ENCODE measurements around the gene MEF2A. TPM values are rescaled to one million over a fixed set of nuclear protein-coding genes. Genes with fewer than 3 reads are reported as not detected.
A peak's percentile ranks its signal among the peaks of the same experiment; 100 is the strongest.

Gene MEF2A
- total RNA-seq, 2 donors from 2014 or later = 25.1 to 68.7 TPM

DNA sequence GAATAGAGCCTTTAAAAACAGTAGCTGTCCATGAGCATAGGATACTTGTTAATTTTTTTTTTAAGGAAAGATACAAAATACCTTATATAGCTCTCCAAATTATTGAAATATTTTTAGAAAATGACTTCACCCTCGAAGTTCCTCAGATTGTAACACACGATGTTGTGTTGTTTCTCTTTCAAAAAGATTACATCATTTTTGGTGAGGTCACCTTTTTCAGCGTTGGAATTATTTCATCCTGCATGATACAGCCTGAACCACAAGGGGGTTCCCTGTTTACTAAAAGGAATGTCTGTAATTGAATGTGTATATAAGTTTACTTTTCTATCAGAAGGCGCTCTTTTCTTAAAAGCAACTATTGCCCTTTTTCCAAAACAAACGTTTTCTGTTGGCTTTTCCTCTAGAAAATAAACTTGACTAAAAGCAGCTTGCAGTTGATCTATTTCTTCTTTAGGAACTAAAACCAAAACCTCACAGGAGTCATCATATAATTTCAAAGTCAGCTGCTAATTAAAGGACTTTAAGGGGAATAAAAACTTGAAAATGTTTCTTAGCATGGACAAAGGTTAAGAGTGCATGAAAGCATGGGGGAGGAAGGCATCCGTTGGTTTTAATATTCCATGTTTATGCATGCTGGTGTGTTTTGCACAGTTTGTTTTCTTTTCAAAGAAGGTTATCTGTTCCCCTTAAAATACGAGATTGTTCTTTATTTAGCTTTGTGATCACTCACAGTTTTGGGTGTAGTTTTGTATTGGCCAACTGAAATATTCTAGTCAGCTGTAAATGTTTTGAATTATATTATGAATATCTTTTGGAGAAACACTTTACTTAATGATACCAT lies 138.0 kb downstream of the MEF2A start:
- intact Hi-C loops (cut with DNase I) = no loop called here
- TF ChIP-seq CTCF (IDR thresholded peaks at IDR 0.05) (peak in 6 of 7 experiments; percentile 50 to 88 (median 81)), POLR2A (IDR thresholded peaks at IDR 0.05) (no peak)
- no peaks in the 10 kb centered on the region for H3K27me3 ChIP-seq
- ATAC-seq (peak; percentile 95), DNase-seq (peak; percentile 52 to 75 (median 58))
- H3K4me3 ChIP-seq = no peak overlapping the region
- H3K27ac ChIP-seq = peak overlapping the region; percentile 71 to 88 (median 83)
- H3K4me1 ChIP-seq = peaks cover 45% of the 10 kb centered on the region
- WGBS, 2 donors = 3% methylated on average over 7 of the region's 7 CpGs
- H3K9me3 ChIP-seq = no peaks in the 10 kb centered on the region
- H3K36me3 ChIP-seq (replicated peaks in 1 of 2; ENCODE audit: insufficient read depth in 1 of 2, low read depth in 2 of 2) = no peaks in the 10 kb centered on the region

- Histone ChIP-seq H3K36me3 (replicated peaks in 1 of 2; ENCODE audit: insufficient read depth in 1 of 2, low read depth in 2 of 2) (no peaks in the 10 kb centered on the region), H3K4me3 (no peak overlapping the region), H3K27me3 (no peaks in the 10 kb centered on the region), H3K27ac (peak overlapping the region in 3 of 4 donors; percentile 81 to 88 (median 85)), H3K4me1 (peaks cover 48% of the 10 kb centered on the region), H3K9me3 (no peaks in the 10 kb centered on the region)
- ATAC-seq (peak; percentile 81), DNase-seq (peak; percentile 34 to 79 (median 46))
- intact Hi-C loops (cut with DNase I) = no loop called here
- TF ChIP-seq CTCF (IDR thresholded peaks at IDR 0.05) (peak; percentile 55 to 91 (median 79)), POLR2A (IDR thresholded peaks at IDR 0.05) (no peak)
- 31 to 32% methylated on average over 3 of the region's 3 CpGs for WGBS, 2 donors
Measured at GRCh38 chr15:99704444-99704838, 138.7 kb downstream of the MEF2A start.

DNA sequence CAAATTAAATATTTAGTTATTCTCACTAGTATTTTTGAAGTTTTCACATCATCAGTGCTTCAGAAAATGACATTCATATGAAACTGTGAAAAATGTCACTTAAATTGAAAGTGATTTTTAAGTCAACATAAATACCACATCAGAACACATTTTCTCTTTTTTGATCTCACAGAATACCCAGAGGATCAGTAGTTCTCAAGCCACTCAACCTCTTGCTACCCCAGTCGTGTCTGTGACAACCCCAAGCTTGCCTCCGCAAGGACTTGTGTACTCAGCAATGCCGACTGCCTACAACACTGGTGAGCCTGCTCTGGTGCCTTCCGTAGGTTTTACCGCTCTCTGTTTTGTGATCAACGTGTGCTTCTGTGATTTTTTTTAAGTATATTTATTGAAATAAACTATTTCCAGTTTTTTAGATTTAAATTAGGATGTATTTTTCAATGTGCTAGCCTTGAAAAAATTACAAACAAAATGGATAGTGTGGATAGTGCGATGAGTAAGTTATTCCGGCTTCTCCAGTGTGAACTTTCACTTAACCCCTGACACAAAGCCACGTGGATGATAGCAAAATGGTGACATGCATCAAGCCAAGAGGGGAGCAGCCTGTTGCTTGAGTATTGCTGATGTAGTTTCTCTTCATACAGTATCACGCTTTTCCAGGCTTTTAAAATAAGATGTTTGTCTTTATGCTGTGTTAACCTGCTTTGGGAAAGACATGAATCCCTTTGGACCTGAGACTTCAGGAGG lies 140.9 kb downstream of the MEF2A start:
- intact Hi-C loops (cut with DNase I) = no loop called here
- no peak for DNase-seq
- Histone ChIP-seq H3K27me3 (no peaks in the 10 kb centered on the region), H3K27ac (no peak overlapping the region), H3K36me3 (replicated peaks in 1 of 2; ENCODE audit: insufficient read depth in 1 of 2, low read depth in 2 of 2) (peaks cover 0 to 9% of the 10 kb centered on the region in 2 donors), H3K9me3 (no peaks in the 10 kb centered on the region), H3K4me3 (no peak overlapping the region), H3K4me1 (peaks cover 41% of the 10 kb centered on the region)
- no peak for ATAC-seq
- 86 to 87% methylated on average over 10 of the region's 10 CpGs for WGBS, 2 donors
- no peak for TF ChIP-seq CTCF (IDR thresholded peaks at IDR 0.05)
- no peak for TF ChIP-seq POLR2A (IDR thresholded peaks at IDR 0.05)

DNA sequence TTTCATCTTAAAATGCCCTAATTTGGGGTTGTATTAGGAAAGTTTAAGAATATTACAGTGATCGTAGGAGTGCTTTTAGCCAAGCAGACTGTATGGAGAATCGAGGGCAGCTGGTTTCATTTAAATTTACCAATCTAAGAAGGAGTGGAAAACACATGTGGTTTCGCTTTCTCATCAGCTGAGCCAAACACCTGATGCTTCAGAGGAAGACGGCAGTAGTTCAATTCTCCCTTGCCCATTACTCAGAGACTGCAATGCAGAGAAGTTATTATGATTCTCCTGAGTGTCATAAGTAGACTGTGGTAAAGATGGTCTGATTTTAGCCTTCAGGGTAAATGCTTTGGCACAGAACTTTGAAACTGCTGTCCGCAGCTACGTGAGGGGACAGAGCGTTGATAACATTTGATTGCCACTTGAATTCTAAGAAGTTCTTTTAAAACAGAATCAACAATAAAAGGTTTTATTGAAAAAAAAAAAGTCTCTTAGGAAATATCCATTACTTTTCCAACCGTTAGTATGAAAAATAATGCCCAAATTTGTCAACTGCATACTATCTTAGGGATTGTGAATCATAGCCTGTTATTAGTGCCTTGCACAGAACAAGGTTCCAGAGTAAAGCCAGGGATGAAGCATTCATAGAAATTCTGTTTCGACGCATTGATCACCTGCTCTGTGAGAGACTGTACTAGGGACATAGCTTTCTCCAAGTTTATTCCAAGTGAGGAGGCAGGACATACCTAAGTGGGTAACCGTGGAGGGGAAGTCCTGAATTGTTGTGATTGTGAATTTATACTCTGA lies 141.9 kb downstream of the MEF2A start:
- H3K36me3 ChIP-seq (replicated peaks in 1 of 2; ENCODE audit: insufficient read depth in 1 of 2, low read depth in 2 of 2) = peaks cover 0 to 14% of the 10 kb centered on the region in 2 donors
- no peak overlapping the region for H3K4me3 ChIP-seq
- WGBS, 2 donors = 59 to 63% methylated on average over 11 of the region's 11 CpGs
- intact Hi-C loops (cut with DNase I) = no loop called here
- no peaks in the 10 kb centered on the region for H3K27me3 ChIP-seq
- H3K9me3 ChIP-seq = no peaks in the 10 kb centered on the region
- no peak for DNase-seq
- H3K27ac ChIP-seq = peak overlapping the region in 1 of 4 donors; percentile 35
- peaks cover 35% of the 10 kb centered on the region for H3K4me1 ChIP-seq
- TF ChIP-seq POLR2A (IDR thresholded peaks at IDR 0.05) (no peak), CTCF (IDR thresholded peaks at IDR 0.05) (no peak)
- ATAC-seq = no peak

Data from body of pancreas (tissue), 4 donors.